ENCODE data around the gene COLEC11. TPM values are rescaled to one million over a fixed set of nuclear protein-coding genes. Genes with fewer than 3 reads are reported as not detected.

The COLEC11 gene
- 25.6 and 47.5 TPM in 2 replicates for total RNA-seq

GRCh38 chr2:3594493-3595281 is at the start of gene COLEC11:
Gene COLEC11, plus strand, starts transcription at chr2:3595112. Its CDS starts 9,229 bp downstream, at chr2:3604341.

GRCh38 chr2:3558205-3559014 is 36.5 kb upstream of the COLEC11 start, which contains the start of gene RNASEH1:
Gene RNASEH1, minus strand, starts transcription at chr2:3558333. Its CDS starts 73 bp downstream, at chr2:3558260.

GRCh38 chr2:3657881-3658280 is 63.0 kb downstream of the COLEC11 start, which contains the start of gene ALLC:
Gene ALLC, plus strand, starts transcription at chr2:3658200. Its CDS starts 12,958 bp downstream, at chr2:3671158.

Other genes with a start within 250 kb of the COLEC11 start
- 47.5 and 50.4 TPM in 2 replicates for gene EIPR1, start 217.3 kb upstream of the COLEC11 start, total RNA-seq
- gene TRAPPC12, start 215.4 kb upstream of the COLEC11 start, total RNA-seq = 45.1 and 77.3 TPM in 2 replicates
- gene ADI1, start 75.6 kb upstream of the COLEC11 start, total RNA-seq = 68.1 and 68.9 TPM in 2 replicates
- 28.2 and 31.4 TPM in 2 replicates for gene RNASEH1, start 36.8 kb upstream of the COLEC11 start, total RNA-seq
- 2,859 and 3,922 TPM in 2 replicates for gene RPS7, start 19.9 kb upstream of the COLEC11 start, total RNA-seq
- not detected in 2 replicates for gene ALLC, start 63.1 kb downstream of the COLEC11 start, total RNA-seq
- not detected in 2 replicates for gene DCDC2C, start 108.5 kb downstream of the COLEC11 start, total RNA-seq

All from cardiac atrium fibroblast (primary cell).